ENCODE measurements around the gene IGLL1.

IGLL1 gene

DNA sequence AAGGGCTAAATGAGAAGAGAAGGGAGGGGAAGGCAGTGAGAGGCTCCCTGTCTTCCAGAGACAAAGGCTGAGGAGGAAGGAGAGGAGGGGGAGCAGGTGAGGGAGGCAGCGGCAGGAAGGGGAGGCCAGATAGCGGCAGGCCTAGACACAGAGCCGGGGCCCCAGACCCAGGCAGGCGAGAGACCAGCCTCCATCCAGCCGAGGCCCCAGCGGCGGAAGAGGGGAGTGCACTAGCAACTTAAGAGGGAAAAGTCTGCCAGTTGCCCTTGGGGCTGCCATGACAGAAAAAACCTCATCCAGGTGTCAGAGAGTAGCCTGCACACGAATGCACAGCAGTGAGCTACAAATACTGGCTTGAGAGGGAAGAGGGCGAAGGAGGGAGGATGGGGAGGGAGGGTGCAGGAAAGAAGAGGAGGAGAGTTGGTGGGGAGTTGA, 46.7 kb downstream of the IGLL1 start:
- Histone ChIP-seq H3K27me3 (ENCODE audit: insufficient read depth, poor library complexity, severe bottlenecking) (no peaks in the 10 kb centered on the region), H3K4me3 (ENCODE audit: severe bottlenecking) (no peak overlapping the region), H3K27ac (ENCODE audit: poor library complexity, severe bottlenecking) (no peak overlapping the region), H3K4me1 (ENCODE audit: insufficient read depth, poor library complexity, severe bottlenecking) (no peaks in the 10 kb centered on the region), H3K36me3 (ENCODE audit: low read depth) (no peaks in the 10 kb centered on the region), H3K9me3 (ENCODE audit: severe bottlenecking) (no peaks in the 10 kb centered on the region)
- DNase-seq (ENCODE audit: low spot score): peak; percentile 34
- ATAC-seq (ENCODE audit: low read depth): peak; percentile 52; the same call in 1 of the 3 replicates
- TF ChIP-seq, protein P1, sequence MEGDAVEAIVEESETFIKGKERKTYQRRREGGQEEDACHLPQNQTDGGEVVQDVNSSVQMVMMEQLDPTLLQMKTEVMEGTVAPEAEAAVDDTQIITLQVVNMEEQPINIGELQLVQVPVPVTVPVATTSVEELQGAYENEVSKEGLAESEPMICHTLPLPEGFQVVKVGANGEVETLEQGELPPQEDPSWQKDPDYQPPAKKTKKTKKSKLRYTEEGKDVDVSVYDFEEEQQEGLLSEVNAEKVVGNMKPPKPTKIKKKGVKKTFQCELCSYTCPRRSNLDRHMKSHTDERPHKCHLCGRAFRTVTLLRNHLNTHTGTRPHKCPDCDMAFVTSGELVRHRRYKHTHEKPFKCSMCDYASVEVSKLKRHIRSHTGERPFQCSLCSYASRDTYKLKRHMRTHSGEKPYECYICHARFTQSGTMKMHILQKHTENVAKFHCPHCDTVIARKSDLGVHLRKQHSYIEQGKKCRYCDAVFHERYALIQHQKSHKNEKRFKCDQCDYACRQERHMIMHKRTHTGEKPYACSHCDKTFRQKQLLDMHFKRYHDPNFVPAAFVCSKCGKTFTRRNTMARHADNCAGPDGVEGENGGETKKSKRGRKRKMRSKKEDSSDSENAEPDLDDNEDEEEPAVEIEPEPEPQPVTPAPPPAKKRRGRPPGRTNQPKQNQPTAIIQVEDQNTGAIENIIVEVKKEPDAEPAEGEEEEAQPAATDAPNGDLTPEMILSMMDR (IDR thresholded peaks at IDR 0.05; ENCODE audit: poor library complexity, severe bottlenecking): peak; percentile 7

DNA sequence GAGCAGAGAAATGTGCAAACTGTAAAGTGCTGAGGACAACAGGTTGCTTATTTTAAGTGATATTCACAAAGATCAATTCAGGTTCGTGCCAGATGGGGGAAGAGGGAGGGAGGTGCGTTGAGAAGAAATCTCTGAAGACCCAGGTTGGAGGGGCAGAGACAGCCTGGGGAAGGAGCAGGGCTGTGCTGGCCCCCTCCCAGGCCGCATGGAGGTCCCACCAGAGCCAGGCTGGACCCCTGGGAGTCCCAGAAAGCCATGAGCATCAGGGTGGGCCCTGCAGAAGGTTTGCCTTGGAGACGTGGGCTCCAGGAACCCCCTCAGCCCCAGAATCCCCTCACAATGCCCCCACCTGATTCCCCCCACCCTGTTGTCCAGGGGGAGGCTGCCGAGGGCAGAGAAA, 47.4 kb downstream of the IGLL1 start:
- ATAC-seq (ENCODE audit: low read depth) (no peak), DNase-seq (ENCODE audit: low spot score) (no peak)
- no peaks in the 10 kb centered on the region for H3K9me3 ChIP-seq (ENCODE audit: severe bottlenecking)
- TF ChIP-seq, protein P1 (IDR thresholded peaks at IDR 0.05; ENCODE audit: poor library complexity, severe bottlenecking): no peak
- H3K27me3 ChIP-seq (ENCODE audit: insufficient read depth, poor library complexity, severe bottlenecking): no peaks in the 10 kb centered on the region
- H3K4me3 ChIP-seq (ENCODE audit: severe bottlenecking): no peak overlapping the region
- H3K4me1 ChIP-seq (ENCODE audit: insufficient read depth, poor library complexity, severe bottlenecking): no peaks in the 10 kb centered on the region
- no peaks in the 10 kb centered on the region for H3K36me3 ChIP-seq (ENCODE audit: low read depth)
- H3K27ac ChIP-seq (ENCODE audit: poor library complexity, severe bottlenecking): no peak overlapping the region

DNA sequence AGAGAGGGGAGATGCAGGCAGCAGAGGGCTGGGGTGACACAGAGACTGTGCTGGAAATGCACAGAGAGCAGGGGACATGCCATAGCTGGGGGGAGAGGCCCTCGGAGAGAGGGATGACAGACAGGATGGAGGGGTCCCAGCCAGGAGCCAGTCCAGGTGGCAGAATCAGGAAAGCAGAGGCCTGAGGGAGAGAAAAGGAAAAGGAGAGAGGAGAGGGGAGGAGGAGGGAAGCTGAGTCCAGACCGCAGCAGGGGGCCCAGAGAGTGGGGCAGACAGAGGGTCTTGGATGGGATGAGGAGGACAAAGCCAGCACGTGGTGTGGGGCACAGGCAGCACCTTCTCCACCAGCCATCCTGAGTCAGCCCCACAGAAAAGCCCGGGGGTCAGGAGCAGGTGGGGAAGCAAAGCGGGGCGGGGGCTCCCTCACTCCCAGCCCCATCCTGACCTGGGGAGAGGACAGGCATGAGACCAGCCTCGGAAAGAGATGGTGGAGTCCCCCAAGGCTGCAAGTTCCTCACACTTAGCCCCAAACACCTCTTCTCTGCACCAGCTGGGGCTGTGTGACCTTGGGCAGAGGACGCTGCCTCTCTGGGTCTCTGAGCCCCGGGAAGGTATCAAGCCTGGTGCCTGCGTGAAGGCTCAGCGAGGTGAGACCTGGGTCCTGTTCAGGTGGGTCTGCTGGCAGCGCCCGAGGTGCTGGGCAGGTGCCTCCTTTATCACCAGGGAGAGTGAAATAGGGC, 48.0 kb downstream of the IGLL1 start:
- Histone ChIP-seq H3K36me3 (ENCODE audit: low read depth) (no peaks in the 10 kb centered on the region), H3K9me3 (ENCODE audit: severe bottlenecking) (no peaks in the 10 kb centered on the region), H3K4me1 (ENCODE audit: insufficient read depth, poor library complexity, severe bottlenecking) (no peaks in the 10 kb centered on the region), H3K27me3 (ENCODE audit: insufficient read depth, poor library complexity, severe bottlenecking) (no peaks in the 10 kb centered on the region), H3K4me3 (ENCODE audit: severe bottlenecking) (no peak overlapping the region), H3K27ac (ENCODE audit: poor library complexity, severe bottlenecking) (no peak overlapping the region)
- no peak for ATAC-seq (ENCODE audit: low read depth)
- TF ChIP-seq, protein P1 (IDR thresholded peaks at IDR 0.05; ENCODE audit: poor library complexity, severe bottlenecking): no peak
- DNase-seq (ENCODE audit: low spot score): no peak

DNA sequence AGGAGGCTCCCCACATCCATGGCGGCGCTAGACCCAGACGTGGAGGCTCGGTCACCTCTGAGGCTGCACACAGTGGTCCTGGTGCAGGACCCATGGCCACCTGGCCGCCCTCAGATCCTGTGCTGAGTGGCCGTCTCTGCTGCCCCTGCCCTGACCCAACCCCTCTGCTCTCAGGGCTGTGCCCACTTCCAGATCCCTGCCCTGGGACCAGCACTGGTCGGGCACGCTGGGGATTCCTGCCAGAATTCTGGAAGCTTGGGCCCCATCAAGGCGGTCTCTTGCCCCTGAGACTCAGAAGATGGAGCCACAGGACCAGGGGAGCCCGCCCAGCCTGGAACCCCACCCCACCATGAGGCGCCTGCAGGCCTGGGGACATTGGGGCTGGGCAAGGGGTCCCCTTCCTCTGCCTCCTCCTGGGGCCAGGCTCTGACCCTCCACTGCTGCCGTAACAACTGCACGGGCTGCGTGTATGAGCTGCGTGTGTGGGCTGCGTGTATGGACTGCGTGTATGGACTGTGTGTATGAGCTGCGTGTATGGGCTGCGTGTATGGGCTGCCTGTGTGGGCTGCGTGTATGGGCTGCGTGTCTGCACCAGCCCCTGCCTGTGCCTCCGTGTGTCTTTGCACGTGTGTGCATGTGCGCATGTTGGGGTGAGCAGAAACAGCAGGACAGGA, 48.7 kb downstream of the IGLL1 start:
- no peaks in the 10 kb centered on the region for H3K27me3 ChIP-seq (ENCODE audit: insufficient read depth, poor library complexity, severe bottlenecking)
- no peaks in the 10 kb centered on the region for H3K36me3 ChIP-seq (ENCODE audit: low read depth)
- no peak overlapping the region for H3K27ac ChIP-seq (ENCODE audit: poor library complexity, severe bottlenecking)

More for the DNA sequence above, 48.7 kb downstream of the IGLL1 start:
- Histone ChIP-seq H3K4me1 (ENCODE audit: insufficient read depth, poor library complexity, severe bottlenecking) (no peaks in the 10 kb centered on the region), H3K4me3 (ENCODE audit: severe bottlenecking) (no peak overlapping the region), H3K9me3 (ENCODE audit: severe bottlenecking) (no peaks in the 10 kb centered on the region)
- DNase-seq (ENCODE audit: low spot score) (peak; percentile 43), ATAC-seq (ENCODE audit: low read depth) (no peak)
- TF ChIP-seq, protein P1 (IDR thresholded peaks at IDR 0.05; ENCODE audit: poor library complexity, severe bottlenecking): no peak
